ENCODE data around the gene CCDC88B. TPM values are rescaled to one million over a fixed set of nuclear protein-coding genes. Genes with fewer than 3 reads are reported as not detected.
A peak's percentile ranks its signal among the peaks of the same experiment; 100 is the strongest.

The CCDC88B gene
- total RNA-seq, 2 donors from 2014 or later: 120 to 125 TPM

- Mint-ChIP-seq H3K9me3 (no peaks in the 10 kb centered on the region), H3K4me3 (no peak overlapping the region), H3K4me1 (peaks cover 4% of the 10 kb centered on the region), H3K36me3 (ENCODE audit: low read depth) (peaks cover 92% of the 10 kb centered on the region), H3K27me3 (no peaks in the 10 kb centered on the region), H3K27ac (no peak overlapping the region)
- no peak for ATAC-seq (replicated peaks)
Measured at GRCh38 chr11:64364911-64365310, 24.9 kb downstream of the CCDC88B start.

- Mint-ChIP-seq H3K4me3 (no peak overlapping the region), H3K36me3 (ENCODE audit: low read depth) (peaks cover 90% of the 10 kb centered on the region), H3K4me1 (no peaks in the 10 kb centered on the region), H3K27ac (no peak overlapping the region), H3K27me3 (no peaks in the 10 kb centered on the region), H3K9me3 (no peaks in the 10 kb centered on the region)
- ATAC-seq (replicated peaks): no peak
Measured at GRCh38 chr11:64366751-64367150, 26.7 kb downstream of the CCDC88B start.

- H3K36me3 Mint-ChIP-seq (ENCODE audit: low read depth): peaks cover 76% of the 10 kb centered on the region
Measured at GRCh38 chr11:64367931-64368672, 28.1 kb downstream of the CCDC88B start.

GRCh38 chr11:64368673-64369074 is 28.7 kb downstream of the CCDC88B start:
- no peak for ATAC-seq (replicated peaks)
- H3K4me1 Mint-ChIP-seq: no peaks in the 10 kb centered on the region
- H3K27ac Mint-ChIP-seq: no peak overlapping the region
- H3K27me3 Mint-ChIP-seq: no peaks in the 10 kb centered on the region
- H3K4me3 Mint-ChIP-seq: no peak overlapping the region
- H3K36me3 Mint-ChIP-seq (ENCODE audit: low read depth): peaks cover 70% of the 10 kb centered on the region
- no peaks in the 10 kb centered on the region for H3K9me3 Mint-ChIP-seq

More at GRCh38 chr11:64367931-64368672, 28.1 kb downstream of the CCDC88B start:
- Mint-ChIP-seq H3K27ac (no peak overlapping the region), H3K4me1 (no peaks in the 10 kb centered on the region), H3K4me3 (no peak overlapping the region), H3K9me3 (no peaks in the 10 kb centered on the region), H3K27me3 (no peaks in the 10 kb centered on the region)
- no peak for ATAC-seq (replicated peaks)

GRCh38 chr11:64369440-64370421 is 29.7 kb downstream of the CCDC88B start:
- Mint-ChIP-seq H3K27ac (no peak overlapping the region), H3K9me3 (no peaks in the 10 kb centered on the region), H3K36me3 (ENCODE audit: low read depth) (peaks cover 60% of the 10 kb centered on the region), H3K4me3 (no peak overlapping the region), H3K4me1 (no peaks in the 10 kb centered on the region), H3K27me3 (no peaks in the 10 kb centered on the region)
- no peak for ATAC-seq (replicated peaks)

GRCh38 chr11:64371201-64371600 is 31.2 kb downstream of the CCDC88B start:
- Mint-ChIP-seq H3K27ac (no peak overlapping the region), H3K27me3 (no peaks in the 10 kb centered on the region), H3K36me3 (ENCODE audit: low read depth) (peaks cover 45% of the 10 kb centered on the region), H3K4me3 (no peak overlapping the region), H3K4me1 (no peaks in the 10 kb centered on the region), H3K9me3 (no peaks in the 10 kb centered on the region)
- no peak for ATAC-seq (replicated peaks)

GRCh38 chr11:64372021-64372420 is 32.0 kb downstream of the CCDC88B start:
- Mint-ChIP-seq H3K9me3 (no peaks in the 10 kb centered on the region), H3K27ac (no peak overlapping the region), H3K27me3 (no peaks in the 10 kb centered on the region), H3K4me1 (no peaks in the 10 kb centered on the region), H3K4me3 (no peak overlapping the region), H3K36me3 (ENCODE audit: low read depth) (peaks cover 37% of the 10 kb centered on the region)
- no peak for ATAC-seq (replicated peaks)

GRCh38 chr11:64372802-64373597 is 33.0 kb downstream of the CCDC88B start:
- no peaks in the 10 kb centered on the region for H3K4me1 Mint-ChIP-seq
- H3K4me3 Mint-ChIP-seq: no peak overlapping the region
- peak; percentile 83 for ATAC-seq (replicated peaks)
- no peaks in the 10 kb centered on the region for H3K9me3 Mint-ChIP-seq
- H3K27ac Mint-ChIP-seq: no peak overlapping the region
- H3K27me3 Mint-ChIP-seq: no peaks in the 10 kb centered on the region
- H3K36me3 Mint-ChIP-seq (ENCODE audit: low read depth): peaks cover 28% of the 10 kb centered on the region

GRCh38 chr11:64373598-64373974 is 33.6 kb downstream of the CCDC88B start:
- Mint-ChIP-seq H3K27me3 (no peaks in the 10 kb centered on the region), H3K4me3 (no peak overlapping the region), H3K4me1 (no peaks in the 10 kb centered on the region), H3K36me3 (ENCODE audit: low read depth) (peaks cover 22% of the 10 kb centered on the region), H3K27ac (no peak overlapping the region), H3K9me3 (no peaks in the 10 kb centered on the region)
- no peak for ATAC-seq (replicated peaks)

GRCh38 chr11:64376071-64376470 is 36.1 kb downstream of the CCDC88B start:
- H3K27ac Mint-ChIP-seq: no peak overlapping the region
- no peak overlapping the region for H3K4me3 Mint-ChIP-seq
- H3K27me3 Mint-ChIP-seq: no peaks in the 10 kb centered on the region
- no peaks in the 10 kb centered on the region for H3K36me3 Mint-ChIP-seq (ENCODE audit: low read depth)
- no peaks in the 10 kb centered on the region for H3K4me1 Mint-ChIP-seq
- ATAC-seq (replicated peaks): no peak
- H3K9me3 Mint-ChIP-seq: no peaks in the 10 kb centered on the region

- no peaks in the 10 kb centered on the region for H3K27me3 Mint-ChIP-seq
- no peak overlapping the region for H3K4me3 Mint-ChIP-seq
- no peaks in the 10 kb centered on the region for H3K9me3 Mint-ChIP-seq
- H3K36me3 Mint-ChIP-seq (ENCODE audit: low read depth): no peaks in the 10 kb centered on the region
- ATAC-seq (replicated peaks): no peak
- no peak overlapping the region for H3K27ac Mint-ChIP-seq
- H3K4me1 Mint-ChIP-seq: no peaks in the 10 kb centered on the region
Measured at GRCh38 chr11:64378335-64378880, 38.4 kb downstream of the CCDC88B start.

GRCh38 chr11:64379160-64379559 is 39.2 kb downstream of the CCDC88B start:
- no peak overlapping the region for H3K27ac Mint-ChIP-seq
- H3K36me3 Mint-ChIP-seq (ENCODE audit: low read depth): no peaks in the 10 kb centered on the region
- H3K27me3 Mint-ChIP-seq: no peaks in the 10 kb centered on the region
- H3K9me3 Mint-ChIP-seq: no peaks in the 10 kb centered on the region
- H3K4me1 Mint-ChIP-seq: no peaks in the 10 kb centered on the region
- ATAC-seq (replicated peaks): no peak
- no peak overlapping the region for H3K4me3 Mint-ChIP-seq

- no peaks in the 10 kb centered on the region for H3K27me3 Mint-ChIP-seq
- ATAC-seq (replicated peaks): no peak
- no peak overlapping the region for H3K27ac Mint-ChIP-seq
- H3K36me3 Mint-ChIP-seq (ENCODE audit: low read depth): no peaks in the 10 kb centered on the region
- H3K4me1 Mint-ChIP-seq: no peaks in the 10 kb centered on the region
- H3K9me3 Mint-ChIP-seq: no peaks in the 10 kb centered on the region
- H3K4me3 Mint-ChIP-seq: no peak overlapping the region
Measured at GRCh38 chr11:64379817-64380709, 40.1 kb downstream of the CCDC88B start.
